BE2C (cell line): ENCODE data around the gene RAB7B.

ENCODE experiments used
- DNase-seq: peaks from one replicate; pipeline ENCODE4 v3.0.0-alpha.2; 2020
- H3K27me3 ChIP-seq: fragments of 250-450 bp; sonication (Bioruptor Pico); 2 replicates; pipeline ENCODE4 v1.5.1; 2020; ENCODE audit warnings: mild to moderate bottlenecking
- H3K36me3 ChIP-seq: fragments of 250-450 bp; sonication (Bioruptor Pico); 2 replicates; pipeline ENCODE4 v1.5.1; 2020; ENCODE audit warnings: mild to moderate bottlenecking
- H3K4me1 ChIP-seq: fragments of 250-450 bp; sonication (Bioruptor Pico); 2 replicates; pipeline ENCODE4 v1.5.1; 2020
- H3K4me3 ChIP-seq: 2 replicates; pipeline ENCODE4 v1.5.1; 2011; ENCODE audit warnings: low read depth, low read length
- H3K9me3 ChIP-seq: fragments of 250-450 bp; sonication (Bioruptor Pico); 2 replicates; pipeline ENCODE4 v1.5.1; 2020
- CTCF ChIP-seq: IDR thresholded peaks from 2 replicates; pipeline ENCODE4 v1.5.1; 2012; ENCODE audit warnings: mild to moderate bottlenecking, low read depth, low read length

The RAB7B gene

GRCh38 chr1:205954819-205955404 is 48.3 kb downstream of the RAB7B start:
- no peak for TF ChIP-seq CTCF
- no peaks in the 10 kb centered on the region for H3K36me3 ChIP-seq

GRCh38 chr1:205951746-205952145 is 51.4 kb downstream of the RAB7B start:
- Histone ChIP-seq H3K4me3 (no peak overlapping the region), H3K27me3 (peaks cover 17% of the 10 kb centered on the region), H3K9me3 (no peaks in the 10 kb centered on the region), H3K36me3 (no peaks in the 10 kb centered on the region), H3K4me1 (no peaks in the 10 kb centered on the region)
- TF ChIP-seq CTCF = no peak
- no peak for DNase-seq

More at GRCh38 chr1:205954819-205955404, 48.3 kb downstream of the RAB7B start:
- Histone ChIP-seq H3K4me3 (no peak overlapping the region), H3K9me3 (no peaks in the 10 kb centered on the region), H3K27me3 (peaks cover 22% of the 10 kb centered on the region), H3K4me1 (no peaks in the 10 kb centered on the region)
- no peak for DNase-seq

GRCh38 chr1:205950826-205951549 is 52.2 kb downstream of the RAB7B start:
- H3K36me3 ChIP-seq = no peaks in the 10 kb centered on the region
- H3K27me3 ChIP-seq = peaks cover 17% of the 10 kb centered on the region
- H3K4me3 ChIP-seq = no peak overlapping the region
- TF ChIP-seq CTCF = no peak
- H3K9me3 ChIP-seq = no peaks in the 10 kb centered on the region
- no peaks in the 10 kb centered on the region for H3K4me1 ChIP-seq
- no peak for DNase-seq

GRCh38 chr1:205950280-205950679 is 52.9 kb downstream of the RAB7B start:
- H3K9me3 ChIP-seq = no peaks in the 10 kb centered on the region
- H3K36me3 ChIP-seq = no peaks in the 10 kb centered on the region
- no peak for DNase-seq
- peaks cover 19% of the 10 kb centered on the region for H3K27me3 ChIP-seq
- TF ChIP-seq CTCF = no peak
- no peaks in the 10 kb centered on the region for H3K4me1 ChIP-seq
- H3K4me3 ChIP-seq = no peak overlapping the region

GRCh38 chr1:205949753-205950152 is 53.4 kb downstream of the RAB7B start:
- no peak for TF ChIP-seq CTCF
- H3K36me3 ChIP-seq = no peaks in the 10 kb centered on the region
- no peak for DNase-seq
- H3K4me3 ChIP-seq = no peak overlapping the region
- peaks cover 19% of the 10 kb centered on the region for H3K27me3 ChIP-seq
- no peaks in the 10 kb centered on the region for H3K4me1 ChIP-seq
- H3K9me3 ChIP-seq = no peaks in the 10 kb centered on the region

- Histone ChIP-seq H3K9me3 (no peaks in the 10 kb centered on the region), H3K4me3 (no peak overlapping the region), H3K4me1 (no peaks in the 10 kb centered on the region), H3K27me3 (peaks cover 16% of the 10 kb centered on the region), H3K36me3 (no peaks in the 10 kb centered on the region)
- no peak for TF ChIP-seq CTCF
- no peak for DNase-seq
Measured at GRCh38 chr1:205948886-205949285, 54.3 kb downstream of the RAB7B start.
